ENCODE measurements around the gene UBE3D. TPM values are rescaled to one million over a fixed set of nuclear protein-coding genes. Genes with fewer than 3 reads are reported as not detected.
"Not testable (repeated sequence)": the region's sequence is repeated elsewhere in the genome, so short reads cannot be mapped to it uniquely, and the experiment has no call there.

UBE3D gene
- total RNA-seq, 1 donor from 2014 or later: 5.4 TPM

- intact Hi-C loops (cut with micrococcal nuclease): loop anchor here (1.0 to 10.0 kb wide), 4 partner anchors 343 to 803 kb away; partner anchors contain the start of gene TPBG
Observed at GRCh38 chr6:83055366-83055964, 10.2 kb downstream of the UBE3D start.

GRCh38 chr6:83053678-83054077, 12.0 kb downstream of the UBE3D start:
- intact Hi-C loops (cut with micrococcal nuclease): loop anchor here (10.0 kb wide), 1 partner anchor 689 kb away; the partner anchor contains the start of gene TPBG

- intact Hi-C loops (cut with micrococcal nuclease): loop anchor here (10.0 kb wide), 1 partner anchor 687 kb away; the partner anchor contains the start of gene TPBG
Observed at GRCh38 chr6:83051377-83052172, 14.1 kb downstream of the UBE3D start.

- intact Hi-C loops (cut with micrococcal nuclease): no loop called here
Observed at GRCh38 chr6:83047065-83047754, 18.4 kb downstream of the UBE3D start.

DNA sequence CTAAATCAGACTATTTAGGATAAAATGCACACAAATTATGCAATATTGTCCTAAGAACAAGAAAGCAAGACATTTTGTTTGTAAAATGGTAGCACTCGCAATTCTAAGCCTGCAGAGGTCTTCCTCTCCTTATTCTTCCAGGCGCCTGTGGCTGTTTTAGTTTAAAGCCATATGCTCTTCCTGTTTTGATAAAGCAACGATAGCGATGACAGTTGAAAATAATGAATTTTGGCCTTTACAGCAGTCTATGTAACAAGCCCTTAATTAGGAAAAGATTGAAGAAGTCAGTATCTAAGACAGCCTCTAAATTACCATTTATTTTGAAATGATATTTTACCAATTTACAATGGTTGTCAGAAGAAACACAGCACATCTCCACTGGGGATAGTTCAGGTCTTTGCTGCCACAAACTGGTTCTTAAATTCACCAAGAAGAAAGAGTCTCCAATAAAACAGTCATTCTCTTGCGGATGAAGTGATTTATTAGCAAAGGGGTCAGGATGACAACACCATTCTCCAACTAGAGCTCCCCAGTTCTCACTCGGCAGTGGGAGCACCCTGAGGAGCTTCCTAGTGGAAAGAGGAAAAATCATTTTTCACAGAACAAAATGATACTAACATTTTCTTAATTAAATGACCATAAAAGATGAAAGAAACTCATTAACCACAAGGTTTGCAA, 21.4 kb downstream of the UBE3D start:
- intact Hi-C loops (cut with micrococcal nuclease): no loop called here

DNA sequence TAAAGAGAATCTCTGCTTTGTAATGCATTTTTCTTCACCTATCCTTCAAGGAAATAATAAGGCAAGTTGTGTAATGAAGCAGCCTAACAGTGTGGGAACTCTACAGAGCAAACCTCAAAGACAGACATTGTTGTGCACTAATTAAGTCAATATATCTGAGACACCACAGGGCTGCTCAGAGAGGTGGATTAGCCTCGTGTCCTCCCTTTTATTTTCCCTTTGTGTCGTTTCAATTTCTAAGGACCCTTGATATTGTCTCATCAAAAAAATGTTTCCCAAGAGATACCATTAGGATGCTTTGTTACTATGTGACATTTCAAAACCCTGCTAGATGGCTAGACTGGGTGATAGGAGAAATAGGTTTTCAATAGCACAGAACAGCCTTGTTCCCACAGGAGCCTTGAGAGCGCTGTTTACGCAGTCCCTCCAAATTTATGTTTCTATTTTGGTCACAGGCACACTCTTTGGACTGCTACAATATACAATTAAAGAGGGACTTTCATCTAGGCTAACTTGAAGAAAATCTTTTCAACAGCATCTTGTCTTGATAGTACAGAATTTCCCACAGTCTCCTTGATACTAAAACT, 23.1 kb downstream of the UBE3D start:
- intact Hi-C loops (cut with micrococcal nuclease): no loop called here

DNA sequence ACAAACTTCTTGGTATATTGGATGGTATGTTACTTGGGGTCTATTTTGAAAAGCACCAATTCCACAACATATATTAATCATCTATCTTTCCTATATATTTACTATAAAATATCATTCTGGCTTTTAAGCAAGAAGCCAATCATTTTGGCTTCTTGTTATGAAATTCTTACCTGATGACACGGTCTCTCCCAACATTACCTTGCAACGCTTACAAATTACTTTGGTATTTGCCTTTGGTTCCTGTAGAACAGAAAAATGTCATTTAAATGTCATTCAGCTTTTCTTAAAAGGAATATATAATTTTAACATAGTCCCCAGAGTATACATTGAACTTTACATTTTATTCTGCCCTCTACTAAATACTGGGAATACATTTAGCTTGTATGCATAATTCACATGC, 27.4 kb downstream of the UBE3D start:
- intact Hi-C loops (cut with micrococcal nuclease): no loop called here

DNA sequence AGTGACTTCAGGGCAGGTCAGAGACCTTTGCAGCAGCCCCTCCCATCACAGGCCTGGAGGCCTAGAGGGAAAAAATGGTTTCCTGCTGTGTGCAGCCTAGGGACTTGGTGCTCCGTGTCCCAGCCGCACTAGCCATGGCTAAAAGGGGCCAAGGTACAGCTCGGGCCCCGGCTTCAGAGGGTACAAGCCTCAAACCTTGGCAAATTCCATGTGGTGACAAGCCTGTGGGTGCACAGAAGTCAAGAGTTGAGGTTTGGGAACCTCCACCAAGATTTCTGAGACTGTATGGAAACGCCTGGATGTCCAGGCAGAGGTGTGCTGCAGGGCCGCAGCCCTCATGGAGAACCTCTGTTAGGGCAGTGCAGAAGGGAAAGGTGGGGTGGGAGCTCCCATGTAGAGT, 34.0 kb downstream of the UBE3D start:
- intact Hi-C loops (cut with micrococcal nuclease): no loop called here

DNA sequence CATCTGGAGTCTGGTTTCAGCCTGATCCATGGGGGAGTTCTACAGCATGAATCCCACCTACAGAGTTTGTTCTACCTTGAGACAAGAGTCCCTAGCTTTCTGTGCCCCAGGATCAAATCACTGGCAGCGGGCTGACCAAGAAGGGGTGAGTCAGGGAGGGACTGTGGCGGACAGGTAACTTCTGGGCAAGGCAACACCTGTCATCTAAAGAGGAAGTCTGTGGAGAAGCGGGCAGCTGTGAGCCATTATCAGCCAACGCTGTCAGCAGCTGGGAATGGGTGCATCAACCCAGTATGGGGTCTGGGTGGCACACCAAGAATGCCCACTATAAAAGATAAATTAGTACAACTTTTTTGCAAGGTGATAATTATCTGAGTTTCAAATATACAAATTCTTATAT, 45.9 kb downstream of the UBE3D start:
- intact Hi-C loops (cut with micrococcal nuclease): no loop called here

GRCh38 chr6:83011131-83011530, 54.5 kb downstream of the UBE3D start:
- intact Hi-C loops (cut with micrococcal nuclease): not testable (repeated sequence)

- intact Hi-C loops (cut with micrococcal nuclease): no loop called here
Observed at GRCh38 chr6:83008626-83009025, 57.0 kb downstream of the UBE3D start.

- intact Hi-C loops (cut with micrococcal nuclease): no loop called here
Observed at GRCh38 chr6:83006270-83006905, 59.3 kb downstream of the UBE3D start.

GRCh38 chr6:82996156-82996555, 69.5 kb downstream of the UBE3D start:
- intact Hi-C loops (cut with micrococcal nuclease): no loop called here

GRCh38 chr6:82995066-82995465, 70.6 kb downstream of the UBE3D start:
- intact Hi-C loops (cut with micrococcal nuclease): no loop called here

DNA sequence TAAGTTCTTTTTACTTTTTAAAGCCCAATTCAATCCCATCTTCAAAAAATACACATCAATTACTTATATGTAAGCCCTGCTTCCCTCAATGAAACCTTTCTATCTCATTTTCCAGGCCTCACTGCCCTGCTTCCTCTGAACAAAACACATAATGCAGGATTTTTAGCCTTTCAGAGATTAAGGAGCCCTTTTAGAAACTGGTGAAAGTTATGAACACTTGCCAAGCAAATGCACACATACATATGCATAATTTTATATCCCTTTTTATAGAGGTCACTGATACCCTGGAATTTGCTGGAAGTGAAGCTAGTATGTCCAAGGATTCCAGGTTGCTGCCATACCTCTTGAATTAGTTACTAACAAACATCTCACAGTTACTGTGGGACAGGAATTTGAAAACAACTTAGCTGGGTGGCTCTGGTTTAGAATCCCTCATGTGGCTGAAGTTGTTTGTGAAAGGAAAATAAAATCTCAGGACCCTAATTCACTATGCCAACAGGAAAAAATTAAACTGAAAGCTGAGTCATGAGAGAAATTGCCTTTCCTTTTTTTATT, 75.8 kb downstream of the UBE3D start:
- intact Hi-C loops (cut with micrococcal nuclease): no loop called here

DNA sequence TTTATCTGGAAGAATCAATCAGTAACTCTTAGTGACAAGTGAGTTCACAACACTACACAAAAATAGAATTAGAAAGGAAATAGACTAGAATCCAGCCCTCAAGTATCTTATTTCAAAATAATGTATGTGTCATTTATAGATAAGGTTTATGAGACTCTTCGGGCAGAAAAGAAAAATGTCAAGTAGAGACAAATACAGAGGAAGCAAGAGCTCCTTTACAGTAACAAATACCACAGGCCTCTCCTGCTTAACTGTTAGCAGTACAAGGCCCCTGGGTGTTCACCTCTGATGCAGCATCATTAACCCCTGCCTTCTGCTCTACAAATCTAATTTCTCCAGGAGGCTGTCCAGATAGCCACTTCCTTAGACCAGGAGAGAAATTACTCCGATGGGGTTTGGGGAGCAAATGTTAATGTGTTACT, 76.7 kb downstream of the UBE3D start:
- intact Hi-C loops (cut with micrococcal nuclease): no loop called here

DNA sequence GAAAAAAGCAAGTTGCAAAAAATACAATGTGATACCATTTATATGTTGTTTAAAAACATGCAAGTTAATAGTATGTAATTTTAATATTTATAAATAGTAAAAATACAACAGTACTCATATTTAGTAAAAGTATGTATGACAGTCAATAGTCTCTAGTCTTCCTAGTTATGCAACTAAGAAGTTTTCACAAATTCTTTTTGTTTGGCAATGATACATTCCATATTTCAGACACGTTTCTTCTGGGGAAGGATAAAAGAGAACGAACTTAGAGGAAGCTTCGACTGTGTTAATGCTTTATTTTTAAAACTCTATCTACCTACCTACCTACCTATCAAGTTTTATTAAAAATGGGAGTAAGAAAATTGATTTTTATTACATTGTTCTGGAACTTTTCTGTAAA, 77.7 kb downstream of the UBE3D start:
- intact Hi-C loops (cut with micrococcal nuclease): no loop called here

- intact Hi-C loops (cut with micrococcal nuclease): no loop called here
Observed at GRCh38 chr6:82987416-82987815, 78.2 kb downstream of the UBE3D start.

- intact Hi-C loops (cut with micrococcal nuclease): no loop called here
Observed at GRCh38 chr6:82984720-82985119, 80.9 kb downstream of the UBE3D start.

DNA sequence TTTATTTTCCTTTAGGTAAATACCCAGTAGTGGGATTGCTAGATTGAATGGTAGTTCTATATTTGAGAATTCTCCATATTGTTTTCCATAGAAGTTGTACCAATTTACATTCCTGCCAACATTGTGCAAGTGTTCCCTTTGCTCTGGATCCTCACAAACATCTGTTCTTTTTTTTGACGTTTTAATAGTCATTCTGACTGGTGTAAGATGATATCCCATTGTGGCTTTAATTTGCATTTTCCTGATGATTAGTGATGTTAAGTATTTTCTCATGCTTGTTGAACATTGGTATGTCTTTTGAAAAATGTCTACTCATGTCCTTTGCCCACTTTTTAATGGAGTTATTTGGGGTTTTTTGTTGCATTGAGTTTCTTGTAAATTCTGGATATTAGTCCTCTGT, 85.6 kb downstream of the UBE3D start:
- intact Hi-C loops (cut with micrococcal nuclease): no loop called here
